ENCODE measurements around the gene GFRA1. TPM values are rescaled to one million over a fixed set of nuclear protein-coding genes. Genes with fewer than 3 reads are reported as not detected.

Gene GFRA1
- 36.4 and 51.3 TPM in 2 replicates for total RNA-seq

- DNase-seq, result peak; percentile 27
Measured at GRCh38 chr10:116272440-116273283, at the start of gene GFRA1. Gene GFRA1 (minus strand): TSS chr10:116273206. CDS start chr10:116272029, 1,177 bp downstream.

GRCh38 chr10:116316503-116316902 lies 43.5 kb upstream of the GFRA1 start:
- DNase-seq, result no peak

GRCh38 chr10:116312548-116312947 lies 39.5 kb upstream of the GFRA1 start:
- no peak for DNase-seq

GRCh38 chr10:116311706-116312490 lies 38.9 kb upstream of the GFRA1 start:
- DNase-seq, result no peak

GRCh38 chr10:116311016-116311415 lies 38.0 kb upstream of the GFRA1 start:
- DNase-seq, result no peak

GRCh38 chr10:116307455-116307854 lies 34.4 kb upstream of the GFRA1 start:
- DNase-seq, result no peak

GRCh38 chr10:116306847-116307246 lies 33.8 kb upstream of the GFRA1 start:
- DNase-seq, result no peak

GRCh38 chr10:116304923-116305322 lies 31.9 kb upstream of the GFRA1 start:
- no peak for DNase-seq

GRCh38 chr10:116300542-116300941 lies 27.5 kb upstream of the GFRA1 start:
- no peak for DNase-seq

GRCh38 chr10:116298586-116298985 lies 25.6 kb upstream of the GFRA1 start:
- no peak for DNase-seq

GRCh38 chr10:116296291-116296721 lies 23.3 kb upstream of the GFRA1 start:
- DNase-seq, result no peak

- DNase-seq, result no peak
Measured at GRCh38 chr10:116292493-116292892, 19.5 kb upstream of the GFRA1 start.

- no peak for DNase-seq
Measured at GRCh38 chr10:116289652-116290051, 16.6 kb upstream of the GFRA1 start.

- peak; percentile 73 for DNase-seq
Measured at GRCh38 chr10:116287906-116288501, 15.0 kb upstream of the GFRA1 start.

- DNase-seq, result no peak
Measured at GRCh38 chr10:116286626-116287200, 13.7 kb upstream of the GFRA1 start.

GRCh38 chr10:116281775-116282174 lies 8.8 kb upstream of the GFRA1 start:
- DNase-seq, result no peak

- no peak for DNase-seq
Measured at GRCh38 chr10:116278846-116279245, 5.8 kb upstream of the GFRA1 start.

- no peak for DNase-seq
Measured at GRCh38 chr10:116276981-116277380, 4.0 kb upstream of the GFRA1 start.

GRCh38 chr10:116274064-116274904 lies 1.3 kb upstream of the GFRA1 start:
- peak; percentile 26 for DNase-seq

GRCh38 chr10:116271593-116272439 lies 1.2 kb downstream of the GFRA1 start:
- DNase-seq, result peak; percentile 18

All from dermis blood vessel endothelial cell (primary cell).